H9 (cell line): ENCODE results near the gene FOXP2. TPM values are rescaled to one million over a fixed set of nuclear protein-coding genes. Genes with fewer than 3 reads are reported as not detected.
"Not testable (repeated sequence)": the region's sequence is repeated elsewhere in the genome, so short reads cannot be mapped to it uniquely, and the experiment has no call there.

Source experiments
- DNase-seq: peaks from one replicate; pipeline ENCODE4 v3.0.0-alpha.2; 2017
- H2AFZ ChIP-seq: one replicate; pipeline ENCODE4 v1.6.1; 2013; ENCODE audit warnings: mild to moderate bottlenecking, low read length, control low read depth, moderate library complexity
- H2AK5ac ChIP-seq: 2 replicates; pipeline ENCODE4 v1.6.1; 2013; ENCODE audit warnings: low read length, control low read depth, mixed read lengths; ENCODE audit not compliant: insufficient read length
- H2BK120ac ChIP-seq: one replicate; pipeline ENCODE4 v1.6.1; 2013; ENCODE audit warnings: low read depth, mild to moderate bottlenecking, low read length, control low read depth, inconsistent platforms; ENCODE audit not compliant: poor library complexity, severe bottlenecking
- H2BK12ac ChIP-seq: 2 replicates; pipeline ENCODE4 v1.6.1; 2013; ENCODE audit warnings: low read length, control low read depth, mixed read lengths, low read depth; ENCODE audit not compliant: insufficient read length
- H2BK15ac ChIP-seq: 2 replicates; pipeline ENCODE4 v1.6.1; 2013; ENCODE audit warnings: low read depth, low read length, control low read depth
- H2BK20ac ChIP-seq: one replicate; pipeline ENCODE4 v1.6.1; 2013; ENCODE audit warnings: low read depth, mild to moderate bottlenecking, low read length, control low read depth, inconsistent platforms; ENCODE audit not compliant: poor library complexity, severe bottlenecking
- H2BK5ac ChIP-seq: 2 replicates; pipeline ENCODE4 v1.6.1; 2013; ENCODE audit warnings: low read length, control low read depth, mixed read lengths; ENCODE audit not compliant: insufficient read length
- H3K14ac ChIP-seq: 2 replicates; pipeline ENCODE4 v1.6.1; 2013; ENCODE audit warnings: low read length, control low read depth; ENCODE audit not compliant: insufficient read depth
- H3K18ac ChIP-seq: 2 replicates; pipeline ENCODE4 v1.6.1; 2013; ENCODE audit warnings: low read depth, mild to moderate bottlenecking, mixed read lengths, low read length, control low read depth; ENCODE audit not compliant: insufficient read length
- H3K23ac ChIP-seq: 2 replicates; pipeline ENCODE4 v1.6.1; 2013; ENCODE audit warnings: low read length, control low read depth, mixed read lengths, low read depth; ENCODE audit not compliant: insufficient read length
- H3K23me2 ChIP-seq: 2 replicates; pipeline ENCODE4 v1.6.1; 2013; ENCODE audit warnings: low read depth, mild to moderate bottlenecking, mixed read lengths, low read length, control low read depth; ENCODE audit not compliant: insufficient read length, poor library complexity, severe bottlenecking
- H3K27ac ChIP-seq: 2 replicates; pipeline ENCODE4 v1.5.1; 2013; ENCODE audit warnings: low read length, control low read depth, mixed read lengths, low read depth; ENCODE audit not compliant: insufficient read length
- H3K27me3 ChIP-seq: 2 replicates; pipeline ENCODE4 v1.6.1; 2013; ENCODE audit warnings: low read length, control low read depth, inconsistent platforms; ENCODE audit not compliant: insufficient read depth
- H3K4ac ChIP-seq: 2 replicates; pipeline ENCODE4 v1.6.1; 2013; ENCODE audit warnings: low read depth, mild to moderate bottlenecking, control low read depth, inconsistent platforms, low read length, moderate library complexity
- H3K4me1 ChIP-seq: 2 replicates; pipeline ENCODE4 v1.6.1; 2013; ENCODE audit warnings: low read length, control low read depth, inconsistent platforms; ENCODE audit not compliant: insufficient read depth
- H3K4me2 ChIP-seq: 2 replicates; pipeline ENCODE4 v1.6.1; 2013; ENCODE audit warnings: low read length, control low read depth, mixed read lengths; ENCODE audit not compliant: insufficient read length, insufficient read depth
- H3K56ac ChIP-seq: 2 replicates; pipeline ENCODE4 v1.6.1; 2013; ENCODE audit warnings: low read depth, mild to moderate bottlenecking, mixed read lengths, low read length, control low read depth; ENCODE audit not compliant: insufficient read length
- H3K79me1 ChIP-seq: 2 replicates; pipeline ENCODE4 v1.6.1; 2013; ENCODE audit warnings: low read depth, mild to moderate bottlenecking, moderate library complexity, low read length, control low read depth, inconsistent platforms; ENCODE audit not compliant: insufficient read depth, poor library complexity, severe bottlenecking
- H3K79me2 ChIP-seq: 2 replicates; pipeline ENCODE4 v1.6.1; 2013; ENCODE audit warnings: low read length, control low read depth, inconsistent platforms; ENCODE audit not compliant: insufficient read depth
- H3K9ac ChIP-seq: 2 replicates; pipeline ENCODE4 v1.6.1; 2013; ENCODE audit warnings: low read length, control low read depth, mixed read lengths; ENCODE audit not compliant: insufficient read length; ENCODE audit errors: extremely low read depth
- H3K9me3 ChIP-seq: one replicate; pipeline ENCODE4 v1.6.1; 2013; ENCODE audit warnings: low read depth, low read length, inconsistent platforms; ENCODE audit not compliant: control insufficient read depth
- H3T11ph ChIP-seq: one replicate; pipeline ENCODE4 v1.6.1; 2013; ENCODE audit warnings: mild to moderate bottlenecking, low read length, control low read depth, inconsistent platforms
- H4K20me1 ChIP-seq: one replicate; pipeline ENCODE4 v1.6.1; 2013; ENCODE audit not compliant: control insufficient read depth, insufficient read length, insufficient read depth
- H4K5ac ChIP-seq: 2 replicates; pipeline ENCODE4 v1.6.1; 2013; ENCODE audit warnings: low read depth, mild to moderate bottlenecking, mixed read lengths, low read length, control low read depth; ENCODE audit not compliant: insufficient read length
- H4K8ac ChIP-seq: replicated peaks from 2 replicates; pipeline ENCODE4 v1.6.1; 2013; ENCODE audit warnings: low read length, control low read depth, mixed read lengths, low read depth; ENCODE audit not compliant: insufficient read length
- H4K91ac ChIP-seq: 2 replicates; pipeline ENCODE4 v1.6.1; 2013; ENCODE audit warnings: low read depth, mild to moderate bottlenecking, moderate library complexity, mixed read lengths, low read length, control low read depth; ENCODE audit not compliant: insufficient read length
- H3K27ac Mint-ChIP-seq, 3 experiments: 2 replicates in 2 of 3; 3 replicates in 1 of 3; pipeline ENCODE4 v1.8.0; 2020 to 2021; ENCODE audit warnings: mixed read lengths in 3 of 3, mild to moderate bottlenecking in 1 of 3, moderate library complexity in 1 of 3
- H3K27me3 Mint-ChIP-seq: 2 replicates; pipeline ENCODE4 v1.8.0; 2021; ENCODE audit warnings: low read depth, mild to moderate bottlenecking, moderate library complexity, mixed read lengths
- H3K36me3 Mint-ChIP-seq, 3 experiments: 2 replicates in 2 of 3; 3 replicates in 1 of 3; pipeline ENCODE4 v1.8.0; 2020 to 2021; ENCODE audit warnings: low read depth in 3 of 3, mixed read lengths in 3 of 3; ENCODE audit not compliant: insufficient read depth in 1 of 3
- H3K4me1 Mint-ChIP-seq, 2 experiments: 2 replicates each; pipeline ENCODE4 v1.8.0; 2020; ENCODE audit warnings: mixed read lengths in 2 of 2
- H3K4me3 Mint-ChIP-seq, 2 experiments: 2 replicates in 1 of 2; 3 replicates in 1 of 2; pipeline ENCODE4 v1.8.0; 2020 to 2021; ENCODE audit warnings: mild to moderate bottlenecking in 2 of 2, mixed read lengths in 2 of 2, moderate library complexity in 1 of 2
- H3K9me3 Mint-ChIP-seq, 2 experiments: 2 replicates in 1 of 2; 3 replicates in 1 of 2; pipeline ENCODE4 v1.8.0; 2020; ENCODE audit warnings: mild to moderate bottlenecking in 2 of 2, mixed read lengths in 2 of 2, moderate library complexity in 1 of 2
- WGBS: extraction: QIAGEN DNeasy Blood & Tissue Kit; methylation state at CpG from one replicate; pipeline ENCODE4 v1.1.7; 2013; ENCODE audit warnings: missing lambda C conversion rate, low lambda C conversion rate, mixed read lengths; ENCODE audit not compliant: insufficient read length; ENCODE audit errors: extremely low coverage; 5-methylcytosine and 5-hydroxymethylcytosine counted together
- total RNA-seq: library from RNA; stranded (reverse); gene quantifications from 2 replicates; pipeline ENCODE4 v1.2.1, GENCODE V29; 2021

FOXP2 gene
- total RNA-seq, 1 experiment from 2014 or later: not detected

DNA sequence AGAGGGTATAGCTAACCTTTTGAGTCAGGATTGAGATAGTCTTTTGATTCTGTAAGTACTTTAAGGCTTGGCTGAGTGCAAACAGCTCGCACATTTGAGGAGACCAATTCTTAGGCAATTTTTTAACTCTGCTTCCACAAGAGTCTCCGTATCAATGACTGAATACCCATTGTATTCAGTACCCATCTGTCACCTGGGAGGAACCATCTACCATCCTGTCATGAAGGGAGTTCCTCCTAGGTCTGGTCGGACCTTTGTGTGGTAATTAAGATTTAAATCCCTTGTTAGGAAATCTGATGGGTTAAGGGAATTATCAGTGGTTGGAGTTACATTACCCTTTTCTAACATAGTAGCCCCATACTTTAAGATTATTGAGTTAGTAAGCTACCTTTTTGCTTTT lies 30.3 kb upstream of the FOXP2 start:
- H2BK12ac ChIP-seq, H2BK20ac ChIP-seq, H3K4ac ChIP-seq, H3K79me1 ChIP-seq, H2AFZ ChIP-seq, H2BK5ac ChIP-seq, H3K9me3 Mint-ChIP-seq, H4K5ac ChIP-seq, H3K14ac ChIP-seq, H3K18ac ChIP-seq, H3K27me3 Mint-ChIP-seq, H2BK120ac ChIP-seq, H3K56ac ChIP-seq, H3K4me2 ChIP-seq, H3K4me3 Mint-ChIP-seq, H3K4me1 Mint-ChIP-seq, H2AK5ac ChIP-seq, H3K9me3 ChIP-seq, H3K27ac Mint-ChIP-seq, H3K27me3 ChIP-seq, H2BK15ac ChIP-seq, H3K27ac ChIP-seq, H3K23ac ChIP-seq, H4K91ac ChIP-seq, H4K20me1 ChIP-seq, H4K8ac ChIP-seq, H3K23me2 ChIP-seq, H3K79me2 ChIP-seq, H3K9ac ChIP-seq, DNase-seq, H3T11ph ChIP-seq, H3K4me1 ChIP-seq, H3K36me3 Mint-ChIP-seq: not testable (repeated sequence)
- WGBS: no CpG with 5 or more reads among the region's 3 CpGs
